ENCODE results near the gene SYT8. TPM values are rescaled to one million over a fixed set of nuclear protein-coding genes. Genes with fewer than 3 reads are reported as not detected.
"Not testable (repeated sequence)": the region's sequence is repeated elsewhere in the genome, so short reads cannot be mapped to it uniquely, and the experiment has no call there.

SYT8 gene

DNA sequence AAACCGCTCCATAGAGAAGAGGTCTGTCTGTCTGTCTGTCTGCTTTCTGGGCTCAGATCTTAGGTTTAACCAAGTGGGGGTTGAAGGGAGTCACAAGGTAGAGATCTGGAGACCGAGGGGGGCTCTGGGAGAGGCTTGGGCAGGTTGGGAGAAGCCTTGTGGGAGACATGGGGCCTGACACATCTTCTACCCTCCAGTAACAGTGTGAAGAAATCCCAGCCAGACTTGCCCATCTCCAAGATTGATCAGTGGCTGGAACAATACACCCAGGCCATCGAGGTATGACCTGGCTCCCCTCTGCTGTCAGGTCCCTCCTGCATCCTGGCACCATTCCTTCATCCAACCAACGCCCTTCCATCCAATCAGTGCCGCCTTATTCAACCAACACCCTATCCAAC is 49.5 kb downstream of the SYT8 start:
- Histone ChIP-seq H3K4me3 (replicated peaks; ENCODE audit: insufficient read depth, low read length) (no peak overlapping the region), H3K27ac (replicated peaks) (no peak overlapping the region), H3K27me3 (ENCODE audit: insufficient read depth, poor library complexity, severe bottlenecking) (no peaks in the 10 kb centered on the region)
- TF ChIP-seq, protein P1, sequence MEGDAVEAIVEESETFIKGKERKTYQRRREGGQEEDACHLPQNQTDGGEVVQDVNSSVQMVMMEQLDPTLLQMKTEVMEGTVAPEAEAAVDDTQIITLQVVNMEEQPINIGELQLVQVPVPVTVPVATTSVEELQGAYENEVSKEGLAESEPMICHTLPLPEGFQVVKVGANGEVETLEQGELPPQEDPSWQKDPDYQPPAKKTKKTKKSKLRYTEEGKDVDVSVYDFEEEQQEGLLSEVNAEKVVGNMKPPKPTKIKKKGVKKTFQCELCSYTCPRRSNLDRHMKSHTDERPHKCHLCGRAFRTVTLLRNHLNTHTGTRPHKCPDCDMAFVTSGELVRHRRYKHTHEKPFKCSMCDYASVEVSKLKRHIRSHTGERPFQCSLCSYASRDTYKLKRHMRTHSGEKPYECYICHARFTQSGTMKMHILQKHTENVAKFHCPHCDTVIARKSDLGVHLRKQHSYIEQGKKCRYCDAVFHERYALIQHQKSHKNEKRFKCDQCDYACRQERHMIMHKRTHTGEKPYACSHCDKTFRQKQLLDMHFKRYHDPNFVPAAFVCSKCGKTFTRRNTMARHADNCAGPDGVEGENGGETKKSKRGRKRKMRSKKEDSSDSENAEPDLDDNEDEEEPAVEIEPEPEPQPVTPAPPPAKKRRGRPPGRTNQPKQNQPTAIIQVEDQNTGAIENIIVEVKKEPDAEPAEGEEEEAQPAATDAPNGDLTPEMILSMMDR (IDR thresholded peaks at IDR 0.05; ENCODE audit: insufficient read depth, low read length), result no peak
- TF ChIP-seq SPI1 (IDR thresholded peaks at IDR 0.05; ENCODE audit: borderline replicate concordance, low read depth), result no peak
- TF ChIP-seq REST (IDR thresholded peaks at IDR 0.05; ENCODE audit: insufficient replicate concordance, low read depth), result no peak
- no peak for TF ChIP-seq GABPA (IDR thresholded peaks at IDR 0.05; ENCODE audit: low read depth)
- no peak for TF ChIP-seq POLR2AphosphoS5 (IDR thresholded peaks at IDR 0.05; ENCODE audit: low read depth)
- DNase-seq (ENCODE audit: low read depth in 1 of 2, low spot score in 1 of 2), result no peak

DNA sequence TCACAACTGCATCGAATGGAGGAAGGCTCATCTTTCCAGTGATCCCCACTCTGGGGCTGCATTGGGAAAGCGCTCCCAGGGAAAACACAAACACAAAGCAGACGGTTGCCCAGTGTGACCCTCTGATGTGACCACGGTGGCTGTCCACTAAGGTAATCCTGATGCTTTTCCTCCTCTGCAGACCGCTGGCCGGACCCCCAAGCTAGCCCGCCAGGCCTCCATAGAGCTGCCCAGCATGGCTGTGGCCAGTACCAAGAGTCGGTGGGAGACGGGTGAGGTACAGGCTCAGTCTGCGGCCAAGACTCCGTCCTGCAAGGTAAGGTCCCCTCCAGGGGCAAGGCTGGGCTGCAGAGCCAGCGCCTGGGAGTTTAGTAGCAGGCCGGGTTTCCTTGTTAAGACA is 51.8 kb downstream of the SYT8 start:
- DNase-seq (ENCODE audit: low read depth in 1 of 2, low spot score in 1 of 2); H3K4me3 ChIP-seq (replicated peaks; ENCODE audit: insufficient read depth, low read length); H3K27me3 ChIP-seq (ENCODE audit: insufficient read depth, poor library complexity, severe bottlenecking); H3K27ac ChIP-seq (replicated peaks): not testable (repeated sequence)

Small RNA genes lying within 50 kb of the gene (microRNA-seq; reads per million reads assigned to microRNA genes)
- gene MIR4298 (not detected), gene MIR7847 (not detected)

Data from HL-60 (cell line).